NCI-H146 (cell line): ENCODE data around the gene GJB4.
"Not testable (repeated sequence)": the region's sequence is repeated elsewhere in the genome, so short reads cannot be mapped to it uniquely, and the experiment has no call there.

Experiments used
- DNase-seq: peaks from one replicate; lab custom pipeline; 2025; lab: John Stamatoyannopoulos, UW

Gene GJB4

DNA sequence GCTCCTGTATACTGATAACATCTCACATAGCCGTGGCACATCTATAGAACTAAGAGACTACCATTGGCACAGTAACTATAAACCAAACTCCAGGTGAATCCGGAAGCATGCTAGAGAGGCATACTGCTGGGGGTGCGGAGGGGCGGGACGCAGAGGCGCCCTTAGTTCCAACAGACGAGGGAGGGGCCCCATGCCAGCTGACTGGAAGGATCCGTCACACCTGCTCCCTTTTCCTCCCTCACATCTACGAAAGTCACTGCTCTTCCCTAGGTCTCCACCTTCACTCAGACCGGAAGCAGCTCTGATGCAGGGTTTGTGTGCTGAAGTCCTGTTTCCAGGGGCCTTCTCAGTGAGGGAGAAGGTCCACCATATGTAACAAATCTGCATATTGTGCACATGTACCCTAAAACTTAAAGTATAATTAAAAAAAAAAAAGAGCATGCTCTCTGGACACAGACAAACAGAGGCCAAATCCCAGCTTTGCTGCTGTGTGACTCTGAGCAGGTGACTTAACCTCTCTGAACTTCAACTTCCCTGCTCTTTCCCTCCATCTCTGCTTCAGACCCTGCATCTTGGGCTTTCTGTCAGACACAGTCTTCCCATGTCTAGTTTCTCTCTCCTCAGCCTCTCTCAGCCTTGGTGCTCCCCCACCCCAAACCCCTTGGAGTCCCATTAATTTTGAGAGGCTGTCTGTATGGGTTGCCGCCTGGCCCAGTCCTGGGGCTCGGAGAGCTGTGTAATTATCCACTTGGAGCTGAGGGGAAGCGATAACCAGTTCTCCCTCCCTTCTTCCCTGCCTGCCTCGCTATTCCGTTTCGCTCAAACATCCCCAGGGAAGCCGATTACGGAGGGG is 12.5 kb upstream of the GJB4 start:
- DNase-seq: no peak

DNA sequence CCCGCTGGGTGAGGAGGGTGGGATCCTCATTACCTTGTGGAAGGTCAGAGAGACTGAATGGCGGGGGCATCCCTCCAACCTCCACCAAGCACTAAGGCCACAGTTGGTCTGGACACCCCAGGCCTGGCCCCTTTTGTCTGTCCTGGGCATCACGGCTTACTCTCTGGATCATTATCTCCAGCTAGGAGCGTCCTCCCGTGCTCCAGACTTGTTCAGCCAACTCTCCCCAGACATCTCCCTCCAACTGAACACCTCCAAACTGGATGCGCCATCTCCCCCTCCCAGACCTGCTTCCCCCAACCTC is 11.9 kb upstream of the GJB4 start:
- no peak for DNase-seq

DNA sequence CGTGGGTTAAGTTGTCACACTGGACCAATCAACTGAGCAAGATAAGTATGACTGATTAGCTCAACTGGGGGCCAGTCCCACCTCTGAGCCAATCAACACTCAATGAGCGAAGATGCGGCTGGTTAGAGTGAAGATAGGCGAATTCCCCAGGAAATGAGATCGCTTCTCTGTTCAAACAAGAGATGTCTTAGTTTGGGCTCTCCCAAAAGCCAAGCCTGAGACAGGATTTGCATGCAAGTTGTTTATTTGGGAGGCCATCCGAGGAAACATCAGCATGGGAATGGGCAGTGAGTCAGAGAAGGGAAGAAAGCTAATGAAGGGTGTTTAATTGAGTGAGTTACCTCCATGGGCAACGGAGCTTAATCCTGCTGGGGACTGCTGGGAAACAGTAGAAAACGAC is 9.5 kb upstream of the GJB4 start:
- DNase-seq: no peak

DNA sequence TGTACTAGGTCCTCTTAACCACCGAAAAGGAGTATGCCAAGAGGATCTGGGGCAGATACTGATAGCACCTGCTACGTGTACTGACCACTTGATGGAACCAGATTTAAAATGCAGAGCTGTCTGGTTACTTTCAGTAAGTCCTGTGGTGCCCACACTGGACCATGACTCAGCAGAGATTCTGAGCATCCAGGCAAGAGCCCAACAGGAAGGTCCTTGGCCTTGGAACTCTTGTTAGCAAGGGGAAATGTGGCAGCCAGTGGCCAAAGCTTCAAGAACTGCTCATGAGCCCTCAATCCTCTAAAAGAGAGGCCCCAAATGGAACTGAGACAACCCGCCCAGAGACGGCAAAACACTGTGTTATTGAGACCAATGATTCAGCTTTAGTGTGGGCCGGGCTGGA is 8.9 kb upstream of the GJB4 start:
- DNase-seq: no peak

DNA sequence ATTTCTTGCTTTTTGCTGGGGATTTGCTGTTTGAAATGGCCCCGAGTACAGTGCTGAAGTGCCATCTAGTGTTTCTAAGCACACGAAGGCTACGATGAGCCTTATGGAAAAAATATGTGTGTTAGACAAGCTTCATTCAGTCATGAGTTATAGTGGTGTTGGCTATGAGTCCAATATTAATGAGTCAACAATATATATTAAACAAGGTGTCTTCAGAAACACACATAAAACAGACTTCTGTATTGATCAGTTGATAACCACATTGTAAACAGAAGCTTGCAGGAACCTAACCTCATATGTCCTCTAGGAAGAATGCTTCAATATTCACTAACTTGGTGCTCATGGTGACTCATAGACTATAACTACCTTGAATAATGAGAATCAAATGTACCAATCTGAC is 6.4 kb upstream of the GJB4 start:
- DNase-seq: no peak

DNA sequence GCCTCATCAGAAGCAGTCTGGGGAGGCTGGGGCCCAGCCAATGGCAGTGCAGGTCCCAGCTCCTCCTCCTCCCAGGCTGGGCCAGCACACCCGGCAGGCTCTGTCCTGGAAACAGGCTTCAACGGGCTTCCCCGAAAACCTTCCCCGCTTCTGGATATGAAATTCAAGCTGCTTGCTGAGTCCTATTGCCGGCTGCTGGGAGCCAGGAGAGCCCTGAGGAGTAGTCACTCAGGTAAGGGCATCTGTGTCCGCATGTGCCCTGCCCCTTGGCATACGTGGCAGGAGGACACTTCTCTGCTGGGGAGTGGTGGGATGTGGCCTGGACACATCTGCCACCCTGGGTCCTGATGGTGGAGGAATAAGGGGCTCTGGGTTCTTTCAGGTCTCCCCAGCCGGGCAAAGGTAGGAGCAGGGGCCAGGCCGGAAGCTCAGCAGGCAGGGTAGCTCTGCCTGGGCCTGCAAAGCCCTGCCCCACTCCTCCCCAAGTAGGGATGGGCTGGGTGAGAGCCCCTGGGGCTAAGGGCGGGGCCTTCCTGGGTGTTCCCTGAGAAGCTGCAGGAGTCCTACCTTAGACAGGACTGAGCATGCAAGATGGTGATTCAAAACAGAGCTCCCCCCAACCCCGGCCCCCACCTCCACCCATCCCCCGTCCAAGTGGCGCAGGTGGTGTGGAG is 4.4 kb upstream of the GJB4 start, which contains the start of gene GJB5:
GJB5 (plus strand) TSS at position 84 of the 674 bp plus-strand sequence. CDS start 2,284 bp downstream, outside the sequence.
- no peak for DNase-seq

DNA sequence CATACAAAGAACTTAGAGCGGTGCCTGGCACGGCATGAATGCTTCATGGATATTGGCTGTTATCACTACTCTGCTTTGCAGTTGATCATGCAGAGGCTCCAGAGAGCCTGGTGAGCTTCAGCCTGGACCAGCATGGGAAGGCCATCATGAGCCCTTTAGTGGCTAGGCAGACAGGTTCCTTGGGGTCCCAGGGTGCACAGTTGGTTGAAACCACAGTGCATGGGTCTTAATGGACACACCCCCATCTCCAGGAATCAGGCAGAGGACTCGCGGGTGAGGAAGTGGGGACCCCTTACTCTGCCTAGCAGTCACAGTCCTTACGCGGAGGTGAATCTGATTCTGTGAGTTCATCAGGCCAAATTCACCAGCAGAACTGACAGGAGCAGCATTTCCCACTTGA is 3.6 kb upstream of the GJB4 start:
- no peak for DNase-seq

DNA sequence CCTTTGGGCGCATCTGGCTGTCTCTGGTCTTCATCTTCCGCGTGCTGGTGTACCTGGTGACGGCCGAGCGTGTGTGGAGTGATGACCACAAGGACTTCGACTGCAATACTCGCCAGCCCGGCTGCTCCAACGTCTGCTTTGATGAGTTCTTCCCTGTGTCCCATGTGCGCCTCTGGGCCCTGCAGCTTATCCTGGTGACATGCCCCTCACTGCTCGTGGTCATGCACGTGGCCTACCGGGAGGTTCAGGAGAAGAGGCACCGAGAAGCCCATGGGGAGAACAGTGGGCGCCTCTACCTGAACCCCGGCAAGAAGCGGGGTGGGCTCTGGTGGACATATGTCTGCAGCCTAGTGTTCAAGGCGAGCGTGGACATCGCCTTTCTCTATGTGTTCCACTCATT is 2.2 kb upstream of the GJB4 start:
- DNase-seq: no peak

DNA sequence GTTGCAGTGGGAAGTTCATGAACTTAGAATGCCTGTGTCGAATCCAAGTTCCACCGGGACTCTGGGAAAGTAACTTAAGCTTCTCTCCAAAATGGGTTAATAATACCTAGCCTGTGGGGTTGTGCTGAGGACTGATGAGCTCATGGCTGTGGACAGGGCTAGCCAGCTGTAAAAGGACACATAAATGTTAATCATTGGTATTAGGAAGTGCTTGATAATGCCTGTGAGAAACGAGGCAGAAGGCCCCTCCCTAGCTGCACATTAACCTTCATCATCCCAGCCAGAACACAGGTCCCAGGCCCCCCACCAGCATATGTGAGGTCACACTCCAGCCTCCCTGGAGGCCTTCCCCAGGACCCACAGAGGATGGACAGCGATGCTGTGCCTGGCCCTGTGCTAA is 789 bp upstream of the GJB4 start:
- DNase-seq: no peak

DNA sequence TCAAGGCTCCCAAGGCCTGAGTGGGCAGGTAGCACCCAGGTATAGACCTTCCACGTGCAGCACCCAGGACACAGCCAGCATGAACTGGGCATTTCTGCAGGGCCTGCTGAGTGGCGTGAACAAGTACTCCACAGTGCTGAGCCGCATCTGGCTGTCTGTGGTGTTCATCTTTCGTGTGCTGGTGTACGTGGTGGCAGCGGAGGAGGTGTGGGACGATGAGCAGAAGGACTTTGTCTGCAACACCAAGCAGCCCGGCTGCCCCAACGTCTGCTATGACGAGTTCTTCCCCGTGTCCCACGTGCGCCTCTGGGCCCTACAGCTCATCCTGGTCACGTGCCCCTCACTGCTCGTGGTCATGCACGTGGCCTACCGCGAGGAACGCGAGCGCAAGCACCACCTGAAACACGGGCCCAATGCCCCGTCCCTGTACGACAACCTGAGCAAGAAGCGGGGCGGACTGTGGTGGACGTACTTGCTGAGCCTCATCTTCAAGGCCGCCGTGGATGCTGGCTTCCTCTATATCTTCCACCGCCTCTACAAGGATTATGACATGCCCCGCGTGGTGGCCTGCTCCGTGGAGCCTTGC is 1.7 kb downstream of the GJB4 start:
- DNase-seq: no peak

DNA sequence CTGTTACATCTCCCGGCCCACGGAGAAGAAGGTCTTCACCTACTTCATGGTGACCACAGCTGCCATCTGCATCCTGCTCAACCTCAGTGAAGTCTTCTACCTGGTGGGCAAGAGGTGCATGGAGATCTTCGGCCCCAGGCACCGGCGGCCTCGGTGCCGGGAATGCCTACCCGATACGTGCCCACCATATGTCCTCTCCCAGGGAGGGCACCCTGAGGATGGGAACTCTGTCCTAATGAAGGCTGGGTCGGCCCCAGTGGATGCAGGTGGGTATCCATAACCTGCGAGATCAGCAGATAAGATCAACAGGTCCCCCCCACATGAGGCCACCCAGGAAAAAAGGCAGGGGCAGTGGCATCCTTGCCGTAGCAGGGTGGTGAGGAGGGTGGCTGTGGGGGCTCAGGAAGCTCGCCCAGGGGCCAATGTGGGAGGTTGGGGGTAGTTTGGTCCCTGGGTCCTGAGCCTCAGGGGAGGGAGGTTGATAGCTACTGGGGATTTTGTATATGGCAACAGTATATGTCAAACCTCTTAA is 2.3 kb downstream of the GJB4 start:
- no peak for DNase-seq

DNA sequence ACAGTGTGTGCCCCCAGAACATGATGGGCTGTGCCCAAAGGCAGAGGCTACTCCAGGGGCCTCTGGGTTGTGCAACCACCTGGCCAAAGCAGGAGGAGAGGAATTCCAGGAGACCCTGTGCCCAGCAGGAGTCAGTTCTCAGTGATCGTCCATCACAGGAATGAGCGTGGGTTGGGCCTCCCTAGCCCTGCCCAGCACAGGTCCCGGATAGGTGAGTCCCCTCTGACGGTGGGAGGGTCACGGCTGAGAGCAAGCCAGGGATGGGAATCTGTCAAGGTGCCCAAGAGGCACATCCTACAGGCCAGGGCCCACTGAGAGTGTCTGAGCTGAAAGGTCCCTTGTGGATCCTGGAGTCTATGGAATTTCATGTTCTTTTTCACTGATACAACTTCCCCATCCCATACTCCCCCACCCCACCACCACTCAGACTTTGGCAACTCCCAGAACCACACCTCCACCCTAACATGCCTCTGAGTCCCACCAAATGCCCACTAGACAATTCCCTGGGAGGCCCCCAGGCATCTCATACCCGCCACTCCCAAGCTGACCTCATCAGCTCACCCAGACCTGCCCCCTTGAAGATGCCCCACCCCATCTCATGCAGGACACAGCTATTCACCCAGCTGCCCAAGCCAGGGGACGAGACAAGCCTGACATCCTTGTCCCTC is 3.1 kb downstream of the GJB4 start:
- no peak for DNase-seq

DNA sequence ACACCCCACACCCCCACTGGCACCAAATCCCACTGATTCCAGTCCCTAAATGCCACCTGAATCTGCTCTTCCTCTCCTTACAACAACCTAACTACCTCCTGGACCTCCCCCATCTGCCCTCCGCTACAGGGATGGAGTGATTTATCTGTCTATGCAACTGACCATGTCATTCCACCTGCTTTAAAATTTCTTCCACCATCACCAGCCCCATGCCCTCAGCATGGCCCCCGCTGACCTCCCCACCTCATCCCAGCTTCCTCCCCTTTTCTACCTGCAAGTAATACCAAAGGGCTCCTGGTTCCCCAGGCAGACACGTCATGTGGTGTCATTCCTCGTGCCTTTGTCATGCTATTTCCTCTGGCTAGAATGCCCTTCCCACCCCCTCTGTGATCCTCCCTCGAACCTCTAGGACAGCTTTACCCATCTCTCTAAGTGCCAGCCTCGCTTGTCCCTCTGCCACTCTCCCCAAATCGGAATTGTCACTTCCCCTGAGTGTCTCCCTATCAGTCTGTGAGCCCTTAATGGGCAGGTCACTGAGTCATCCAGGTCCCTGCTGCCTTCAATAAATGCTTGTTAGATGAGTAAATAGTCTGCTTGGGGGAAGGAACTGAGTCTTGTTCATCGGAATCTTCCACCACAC is 3.7 kb downstream of the GJB4 start:
- DNase-seq: no peak

DNA sequence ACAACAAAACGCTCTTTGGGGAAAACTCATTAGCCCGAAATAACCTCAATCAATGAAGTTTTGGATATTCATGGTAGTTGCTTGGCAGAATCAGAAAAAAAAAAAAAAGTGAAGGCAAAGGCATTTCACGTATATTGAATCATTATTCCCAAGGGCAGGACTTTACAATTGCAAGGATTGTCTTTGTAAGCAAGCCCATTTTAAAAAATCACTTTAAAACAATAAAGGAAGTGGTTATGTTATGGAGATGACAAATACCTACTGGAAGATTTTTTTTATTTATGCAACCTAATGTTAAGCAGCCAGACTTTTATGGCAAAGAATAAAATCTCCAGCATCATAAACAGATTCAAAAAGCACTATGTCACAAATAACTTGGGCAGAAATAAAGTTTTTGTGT is 9.3 kb downstream of the GJB4 start:
- no peak for DNase-seq

DNA sequence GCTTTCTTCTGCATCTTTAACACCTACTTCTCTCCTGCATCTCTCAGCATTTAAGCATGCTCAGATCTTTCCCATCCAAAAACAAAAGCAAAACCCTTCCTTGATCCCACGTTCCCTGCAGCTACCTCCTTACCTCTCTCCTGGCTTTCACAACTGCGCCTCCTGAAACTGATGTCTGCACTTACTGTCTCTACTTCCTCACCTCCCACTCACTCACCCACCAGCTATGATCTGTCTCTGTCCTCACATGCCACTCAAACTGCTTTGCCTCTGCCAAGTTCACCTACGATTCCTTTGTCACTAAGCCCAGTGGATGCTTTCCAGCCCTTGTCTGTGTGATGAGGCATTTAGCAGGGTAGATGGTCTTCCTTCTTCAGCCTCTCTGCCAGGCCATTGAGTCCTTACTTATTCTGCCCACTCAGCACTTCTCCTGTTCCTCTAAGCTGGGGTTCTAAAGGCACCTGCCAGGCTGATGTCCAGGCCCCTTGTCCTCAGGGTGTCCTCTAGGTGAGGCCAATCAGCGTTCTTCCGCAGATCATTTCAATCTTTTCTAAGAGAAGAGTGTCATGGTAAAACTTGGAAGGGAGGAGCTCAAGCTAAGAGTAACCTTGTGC is 11.5 kb downstream of the GJB4 start:
- DNase-seq: no peak

DNA sequence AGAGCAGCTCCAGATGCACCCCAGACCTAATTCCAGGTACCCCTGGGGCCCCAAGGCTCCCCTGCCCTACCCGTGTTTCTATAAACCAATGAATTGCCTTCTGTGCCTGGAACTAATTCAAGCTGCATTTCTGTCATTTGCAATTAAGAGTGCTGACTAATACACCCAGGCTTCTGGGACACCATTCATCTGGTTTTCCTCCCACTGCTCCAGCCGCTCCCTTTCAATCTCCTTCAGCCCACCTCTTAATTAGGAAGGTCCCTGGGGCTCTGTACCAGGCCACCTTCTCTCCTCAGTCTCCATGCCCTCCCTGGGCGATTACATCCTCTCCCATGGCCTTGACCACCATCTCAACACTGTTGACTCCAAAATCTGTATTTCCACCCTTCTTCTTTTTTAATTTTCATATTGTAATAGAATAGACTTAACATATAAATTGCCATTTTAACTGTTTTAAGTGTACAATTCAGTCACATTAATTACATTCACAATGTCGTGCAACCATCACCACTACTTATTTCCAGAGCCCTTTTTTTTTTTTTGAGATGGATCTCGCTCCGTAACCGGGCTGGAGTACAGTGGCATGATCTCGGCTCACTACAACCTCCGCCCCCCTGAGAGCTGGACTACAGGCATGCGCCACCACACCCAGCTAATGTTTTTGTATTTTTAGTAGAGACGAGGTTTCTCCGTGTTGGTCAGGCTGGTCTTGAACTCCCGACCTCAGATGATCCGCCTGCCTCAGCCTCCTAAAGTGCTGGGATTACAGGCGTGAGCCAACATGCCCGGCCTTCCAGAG is 12.2 kb downstream of the GJB4 start:
- DNase-seq: no peak

DNA sequence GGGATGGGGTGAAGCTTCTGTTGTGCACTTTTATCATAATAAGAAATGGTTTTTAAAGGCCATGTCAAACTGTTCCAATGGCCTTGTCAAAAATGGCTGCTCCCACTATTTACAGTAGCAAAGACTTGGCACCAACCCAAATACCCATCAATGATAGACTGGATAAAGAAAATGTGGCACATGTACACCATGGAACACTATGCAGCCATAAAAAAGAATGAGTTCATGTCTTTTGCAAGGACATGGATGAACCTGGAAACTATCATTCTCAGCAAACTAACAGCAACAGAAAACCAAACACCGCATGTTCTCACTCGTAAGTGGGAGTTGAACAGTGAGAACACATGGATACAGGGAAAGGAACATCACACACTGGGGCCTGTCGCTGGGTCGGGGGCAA is 13.6 kb downstream of the GJB4 start:
- DNase-seq: not testable (repeated sequence)

DNA sequence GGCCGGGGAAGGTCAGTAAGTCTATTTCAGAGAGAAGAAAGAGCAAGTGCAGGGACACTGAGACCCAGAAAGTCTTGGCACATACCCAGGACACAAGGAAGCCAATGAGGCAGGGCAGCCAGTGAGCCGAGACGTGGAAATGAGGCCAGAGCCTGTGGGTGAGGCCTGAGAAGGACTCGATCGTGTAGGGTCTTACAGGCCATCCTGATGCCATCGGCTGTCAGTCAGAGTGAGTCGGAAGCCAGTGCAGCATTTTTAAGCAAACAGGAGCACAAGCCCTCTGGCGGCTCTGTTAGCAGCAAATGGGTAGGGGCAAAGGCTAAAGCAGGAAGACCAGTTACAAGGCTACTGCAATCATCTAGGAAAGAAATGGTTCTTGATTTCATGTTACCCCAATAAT is 15.4 kb downstream of the GJB4 start:
- DNase-seq: no peak

DNA sequence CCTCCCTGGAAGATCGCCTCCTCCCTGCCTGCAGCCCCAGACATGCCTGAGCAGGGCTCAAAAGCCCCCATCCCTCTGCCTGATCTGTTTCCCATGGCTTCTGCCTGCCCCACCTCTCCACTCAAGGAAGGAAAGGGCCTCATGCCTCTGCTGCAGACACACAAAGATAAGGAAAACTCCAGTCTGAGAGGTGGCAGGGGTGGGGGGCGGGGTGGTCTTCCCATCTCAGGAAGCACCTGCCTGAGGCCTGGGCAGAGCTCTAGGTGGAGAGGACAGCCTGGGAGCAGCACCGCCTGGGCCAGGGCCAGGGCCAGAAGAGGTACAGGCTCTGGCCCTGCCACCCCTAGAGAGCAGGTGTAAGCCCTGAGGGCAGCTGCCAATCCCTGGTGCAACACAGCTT is 17.4 kb downstream of the GJB4 start:
- DNase-seq: no peak

DNA sequence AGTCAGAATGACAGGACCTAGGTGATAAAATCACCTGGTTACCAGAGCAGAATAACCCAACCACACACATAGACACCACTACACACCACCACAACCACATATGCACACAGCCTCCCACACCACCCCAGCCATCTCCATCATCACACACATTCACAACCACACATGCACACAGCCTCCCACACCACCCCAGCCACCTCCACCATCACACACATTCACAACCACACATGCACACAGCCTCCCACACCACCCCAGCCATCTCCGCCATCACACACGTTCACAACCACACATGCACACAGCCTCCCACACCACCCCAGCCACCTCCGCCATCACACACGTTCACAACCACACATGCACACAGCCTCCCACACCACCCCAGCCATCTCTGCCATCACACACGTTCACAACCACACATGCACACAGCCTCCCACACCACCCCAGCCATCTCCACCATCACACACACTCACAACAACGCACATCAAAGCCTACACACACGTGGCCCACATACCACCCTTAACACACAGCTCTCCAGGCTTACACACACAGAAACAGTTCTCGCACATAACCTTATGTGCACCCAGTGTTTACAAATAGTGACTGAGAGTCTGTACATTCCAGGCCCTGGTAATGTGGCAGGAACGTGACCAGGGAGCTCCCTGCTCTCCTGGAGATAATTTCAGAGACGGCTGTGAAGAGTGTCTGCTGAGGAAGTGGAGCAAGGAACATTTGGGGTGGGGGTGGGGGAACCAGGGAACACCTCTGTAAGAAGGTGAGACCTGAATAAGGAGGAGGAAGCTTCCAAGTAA is 18.2 kb downstream of the GJB4 start:
- DNase-seq: no peak
